GM12865 (cell line): ENCODE data around the gene ZNF598.
A peak's percentile ranks its signal among the peaks of the same experiment; 100 is the strongest.

Source experiments
- DNase-seq: peaks from one replicate; pipeline ENCODE4 v3.0.0; 2010; ENCODE audit warnings: low read depth
- H3K4me3 ChIP-seq: 2 replicates; pipeline ENCODE4 v1.5.1; 2011; ENCODE audit warnings: mild to moderate bottlenecking, low read depth, low read length, control low read depth
- TF ChIP-seq, protein P1 (sequence below): IDR thresholded peaks from 2 replicates; pipeline ENCODE4 v1.5.1; 2011; ENCODE audit warnings: low read length, control low read depth, low read depth, inconsistent platforms; ENCODE audit not compliant: insufficient read depth; ENCODE audit errors: missing control alignments

The ZNF598 gene

DNA sequence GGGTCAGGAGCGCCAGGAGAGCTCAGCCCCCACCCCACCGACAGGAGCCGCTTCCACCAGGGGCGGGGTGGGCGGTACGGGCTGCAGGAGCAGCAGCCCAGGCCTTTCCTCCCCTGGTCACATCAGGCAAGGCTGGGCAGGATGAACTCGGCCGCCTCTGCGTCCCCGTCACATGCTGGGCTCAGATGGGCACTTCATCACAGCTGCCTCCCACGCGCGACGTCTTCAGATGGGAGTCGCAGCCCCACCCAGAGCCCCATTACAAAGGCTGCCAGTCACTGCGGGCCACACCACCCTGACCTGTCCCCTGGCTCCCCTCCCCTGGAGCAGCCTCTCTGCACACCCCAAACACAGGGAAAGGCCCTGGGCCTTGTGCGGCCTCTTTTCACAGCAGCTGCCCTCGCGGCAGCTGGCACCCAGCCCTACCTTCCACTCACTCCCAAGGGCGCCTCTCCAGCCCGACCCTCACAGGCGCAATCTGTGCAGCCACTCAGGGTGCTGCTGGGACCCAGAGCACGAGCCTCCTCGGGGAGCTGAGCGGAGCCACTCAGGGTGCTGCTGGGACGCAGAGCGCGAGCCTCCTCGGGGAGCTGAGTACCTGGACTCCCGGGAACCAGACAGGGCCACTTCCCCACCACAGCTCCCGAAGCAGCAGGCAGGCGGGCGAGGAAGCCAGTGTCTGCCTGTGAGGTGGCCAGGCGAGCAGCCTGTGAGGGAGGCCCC lies 4.7 kb downstream of the ZNF598 start:
- H3K4me3 ChIP-seq: no peak overlapping the region
- TF ChIP-seq, protein P1, sequence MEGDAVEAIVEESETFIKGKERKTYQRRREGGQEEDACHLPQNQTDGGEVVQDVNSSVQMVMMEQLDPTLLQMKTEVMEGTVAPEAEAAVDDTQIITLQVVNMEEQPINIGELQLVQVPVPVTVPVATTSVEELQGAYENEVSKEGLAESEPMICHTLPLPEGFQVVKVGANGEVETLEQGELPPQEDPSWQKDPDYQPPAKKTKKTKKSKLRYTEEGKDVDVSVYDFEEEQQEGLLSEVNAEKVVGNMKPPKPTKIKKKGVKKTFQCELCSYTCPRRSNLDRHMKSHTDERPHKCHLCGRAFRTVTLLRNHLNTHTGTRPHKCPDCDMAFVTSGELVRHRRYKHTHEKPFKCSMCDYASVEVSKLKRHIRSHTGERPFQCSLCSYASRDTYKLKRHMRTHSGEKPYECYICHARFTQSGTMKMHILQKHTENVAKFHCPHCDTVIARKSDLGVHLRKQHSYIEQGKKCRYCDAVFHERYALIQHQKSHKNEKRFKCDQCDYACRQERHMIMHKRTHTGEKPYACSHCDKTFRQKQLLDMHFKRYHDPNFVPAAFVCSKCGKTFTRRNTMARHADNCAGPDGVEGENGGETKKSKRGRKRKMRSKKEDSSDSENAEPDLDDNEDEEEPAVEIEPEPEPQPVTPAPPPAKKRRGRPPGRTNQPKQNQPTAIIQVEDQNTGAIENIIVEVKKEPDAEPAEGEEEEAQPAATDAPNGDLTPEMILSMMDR: no peak
- no peak for DNase-seq

DNA sequence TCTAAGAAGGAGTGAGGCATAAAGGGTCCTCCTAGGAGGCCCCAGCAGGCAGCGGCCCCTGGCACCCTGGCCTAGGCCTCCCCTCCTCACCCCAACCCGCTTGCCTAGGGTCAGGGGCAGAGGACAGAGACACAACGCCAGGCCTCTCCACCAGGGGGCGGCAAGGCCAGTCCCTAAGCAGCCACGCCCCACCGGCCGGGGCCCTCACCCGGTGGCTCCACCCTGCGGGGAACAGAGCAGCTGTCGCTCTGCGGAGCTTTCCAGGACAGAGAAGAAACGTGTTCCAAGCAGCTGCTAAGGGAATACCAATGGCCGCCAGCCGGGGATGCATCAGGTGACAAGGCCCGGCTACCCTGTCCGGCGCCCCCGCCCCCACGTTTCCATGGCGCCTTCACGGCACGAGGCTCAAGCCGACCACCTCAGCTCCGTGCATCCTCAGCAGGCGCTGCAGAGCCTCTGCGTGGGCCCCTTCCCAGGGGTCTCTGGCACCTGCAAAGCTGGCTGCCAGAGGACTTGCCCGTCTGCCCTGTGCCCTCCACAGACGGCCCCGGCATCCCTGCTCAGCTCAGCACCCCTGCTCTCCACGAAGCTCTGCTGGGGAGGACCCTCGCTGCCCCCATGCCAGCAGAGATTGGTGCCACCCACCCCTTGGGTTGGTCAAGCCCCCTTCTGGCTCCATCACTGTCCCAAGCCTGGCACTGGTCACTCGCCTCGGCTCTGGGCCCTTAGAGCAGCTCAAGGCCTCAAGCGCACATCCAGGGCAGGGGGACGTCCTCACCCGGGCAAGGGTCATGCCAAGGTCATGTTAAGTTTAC lies 5.6 kb downstream of the ZNF598 start:
- DNase-seq: peak; percentile 91
- TF ChIP-seq, protein P1: peak; percentile 95
- no peak overlapping the region for H3K4me3 ChIP-seq

DNA sequence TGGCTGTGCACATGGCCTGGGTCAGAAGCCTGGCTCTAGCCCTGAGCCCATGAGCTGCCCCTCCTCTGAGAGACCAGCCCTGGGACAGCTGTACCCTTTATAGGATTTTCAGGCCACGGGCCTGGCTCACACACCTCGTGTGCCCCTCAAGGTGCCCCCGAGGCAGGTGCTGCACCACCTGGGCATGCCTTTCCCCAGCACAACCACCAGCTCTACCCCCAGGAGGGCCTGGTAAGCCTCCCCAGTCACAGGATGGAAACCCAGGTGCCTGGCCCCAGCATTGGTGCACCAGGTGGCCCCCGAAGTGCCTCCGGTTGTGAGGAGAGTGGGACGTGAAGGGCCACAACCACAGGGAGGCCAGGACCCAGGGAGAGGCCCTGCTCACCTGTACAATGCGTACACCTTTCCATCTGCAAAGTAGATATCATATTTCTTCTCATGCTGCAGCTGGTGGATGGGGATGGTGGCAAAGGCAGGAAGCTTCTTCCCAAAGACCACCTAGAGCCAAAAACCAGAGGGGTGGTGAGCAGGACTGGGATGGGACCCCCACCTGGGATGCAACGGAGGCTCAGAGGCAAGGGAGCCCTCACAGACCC lies 6.3 kb downstream of the ZNF598 start:
- no peak for DNase-seq
- TF ChIP-seq, protein P1: no peak
- H3K4me3 ChIP-seq: no peak overlapping the region

GRCh38 chr16:2002406-2003230 lies 7.0 kb downstream of the ZNF598 start:
- no peak overlapping the region for H3K4me3 ChIP-seq
- DNase-seq: no peak
- TF ChIP-seq, protein P1: no peak

DNA sequence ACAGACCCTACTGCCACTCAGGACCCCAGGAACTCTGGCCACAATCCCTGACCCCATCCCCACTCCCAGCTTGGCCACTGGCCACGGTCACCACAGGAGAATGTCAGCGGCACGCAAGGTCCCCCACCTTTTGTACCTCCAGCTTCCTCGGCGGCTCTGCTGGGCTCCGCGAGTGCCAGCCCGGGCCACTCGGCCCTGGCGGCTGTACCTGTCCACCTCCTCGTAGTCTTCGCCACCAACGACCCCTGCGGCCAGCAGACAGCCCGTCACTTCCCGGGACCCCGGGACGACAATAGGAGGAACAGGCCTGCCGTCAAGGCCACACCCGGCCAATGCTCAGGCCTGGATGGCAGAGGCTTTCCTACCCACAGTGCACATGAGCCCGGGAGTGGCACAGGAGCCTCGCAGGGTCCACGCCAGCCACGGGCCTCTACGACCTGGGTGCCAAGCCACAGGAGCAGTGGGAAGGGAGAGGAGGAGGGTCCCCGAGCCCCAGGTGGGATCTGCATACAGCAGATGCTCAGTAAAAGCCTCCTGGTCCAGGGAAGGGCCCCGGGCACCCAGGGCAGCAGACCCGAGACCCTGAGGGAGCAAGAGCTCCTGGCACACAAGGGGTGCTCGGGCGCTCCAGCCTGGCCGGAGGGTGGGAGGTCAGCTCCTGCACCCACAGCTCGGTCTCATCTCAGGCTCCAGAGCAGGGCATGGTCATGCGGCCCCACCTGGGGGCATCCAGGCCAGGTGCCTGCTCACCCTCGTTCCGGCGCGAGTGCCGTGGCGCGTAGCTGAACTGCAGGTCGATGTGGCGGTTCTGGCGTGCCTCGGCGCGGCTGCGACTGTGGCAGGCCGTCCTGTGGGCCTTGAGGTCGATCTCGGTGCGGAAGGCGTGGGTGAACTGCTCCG lies 7.9 kb downstream of the ZNF598 start:
- no peak overlapping the region for H3K4me3 ChIP-seq
- no peak for DNase-seq
- TF ChIP-seq, protein P1: no peak
